Loucy (cell line): Measurements from ENCODE around the gene NSA2.

ENCODE experiments used
- H2AFZ ChIP-seq: fragments of 200-600 bp; sonication (generic); 2 replicates; pipeline ENCODE4 v1.6.0; 2016; ENCODE audit warnings: antibody characterized with exemption, mild to moderate bottlenecking, low read length, moderate library complexity
- H3F3A ChIP-seq: fragments of 200-600 bp; 2 replicates; pipeline ENCODE4 v1.6.0; 2016; ENCODE audit warnings: antibody characterized with exemption, low read depth, mild to moderate bottlenecking
- H3K27me3 ChIP-seq: fragments of 200-600 bp; sonication (generic); 2 replicates; pipeline ENCODE4 v1.6.1; 2014; ENCODE audit warnings: low read length, mild to moderate bottlenecking; ENCODE audit not compliant: insufficient read depth, poor library complexity, severe bottlenecking
- H3K36me3 ChIP-seq: fragments of 200-600 bp; sonication (generic); 2 replicates; pipeline ENCODE4 v1.6.1; 2016; ENCODE audit warnings: low read length; ENCODE audit not compliant: insufficient read depth
- H3K4me1 ChIP-seq: fragments of 200-600 bp; sonication (generic); 2 replicates; pipeline ENCODE4 v1.5.1; 2014; ENCODE audit warnings: low read length, mild to moderate bottlenecking; ENCODE audit not compliant: insufficient read depth, poor library complexity, severe bottlenecking
- H3K4me2 ChIP-seq: fragments of 200-600 bp; sonication (generic); 2 replicates; pipeline ENCODE4 v1.6.0; 2014; ENCODE audit warnings: antibody characterized with exemption, low read length, low read depth, mild to moderate bottlenecking; ENCODE audit not compliant: poor library complexity, severe bottlenecking
- H3K4me3 ChIP-seq: fragments of 200-600 bp; sonication (generic); 2 replicates; pipeline ENCODE4 v1.5.1; 2014; ENCODE audit warnings: low read length, mild to moderate bottlenecking, mixed read lengths; ENCODE audit not compliant: poor library complexity, severe bottlenecking
- H3K79me2 ChIP-seq: fragments of 200-600 bp; sonication (generic); 2 replicates; pipeline ENCODE4 v1.6.1; 2014; ENCODE audit warnings: low read length; ENCODE audit not compliant: insufficient read depth
- H3K9ac ChIP-seq: fragments of 200-600 bp; sonication (generic); 2 replicates; pipeline ENCODE4 v1.6.0; 2014; ENCODE audit warnings: mild to moderate bottlenecking, low read depth, low read length, moderate library complexity; ENCODE audit not compliant: poor library complexity, severe bottlenecking
- H3K9me2 ChIP-seq: fragments of 200-600 bp; sonication (generic); replicated peaks from 2 replicates; pipeline ENCODE4 v1.6.1; 2016; ENCODE audit warnings: low read depth, low read length, mixed read lengths
- H3K9me3 ChIP-seq: fragments of 200-600 bp; sonication (generic); 2 replicates; pipeline ENCODE4 v1.6.1; 2014; ENCODE audit warnings: mild to moderate bottlenecking, antibody characterized with exemption, low read length, low read depth; ENCODE audit not compliant: insufficient read depth
- H4K20me1 ChIP-seq: fragments of 200-600 bp; sonication (generic); 2 replicates; pipeline ENCODE4 v1.6.0; 2014; ENCODE audit warnings: antibody characterized with exemption, low read length, mild to moderate bottlenecking; ENCODE audit not compliant: insufficient read depth, poor library complexity, severe bottlenecking
- CTCF ChIP-seq: fragments of 200-600 bp; sonication (generic); conservative IDR thresholded peaks from 2 replicates; pipeline ENCODE4 v1.5.1; 2014; ENCODE audit warnings: mild to moderate bottlenecking, antibody characterized with exemption, low read length
- EZH2phosphoT487 ChIP-seq: fragments of 200-600 bp; IDR thresholded peaks from 2 replicates; pipeline ENCODE4 v1.6.1; 2018; ENCODE audit warnings: antibody characterized with exemption, mild to moderate bottlenecking, moderate library complexity, borderline replicate concordance

NSA2 gene

DNA sequence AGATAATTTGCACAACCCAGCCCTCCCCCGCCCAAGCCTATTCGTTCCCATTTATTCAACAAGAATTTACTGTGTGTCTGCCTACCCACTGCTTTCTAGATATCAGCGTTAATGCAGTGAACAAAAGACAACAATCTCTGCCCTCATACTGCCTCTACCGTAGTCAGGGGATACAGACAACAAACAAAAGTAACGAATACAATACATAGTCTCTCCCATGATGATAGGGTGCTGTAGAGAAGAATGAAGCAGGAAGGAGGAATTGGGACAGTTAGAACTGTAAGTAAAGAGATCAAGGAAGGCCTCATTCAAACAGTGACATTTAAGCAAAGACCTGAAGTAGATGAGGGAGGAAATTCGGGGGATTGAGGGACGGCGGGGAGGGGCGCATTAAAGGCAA is 1.8 kb upstream of the NSA2 start:
- Histone ChIP-seq H3K36me3 (peaks cover 12% of the 10 kb centered on the region), H2AFZ (no peak overlapping the region), H4K20me1 (peaks cover 37% of the 10 kb centered on the region), H3F3A (no peaks in the 10 kb centered on the region), H3K9me2 (no peaks in the 10 kb centered on the region), H3K4me3 (peak overlapping the region; percentile 99), H3K27me3 (no peaks in the 10 kb centered on the region), H3K9me3 (no peaks in the 10 kb centered on the region), H3K4me2 (peak overlapping the region; percentile 81), H3K9ac (peak overlapping the region; percentile 83), H3K4me1 (peaks cover 61% of the 10 kb centered on the region), H3K79me2 (peaks cover 74% of the 10 kb centered on the region)
- TF ChIP-seq EZH2phosphoT487 (no peak), CTCF (no peak)

DNA sequence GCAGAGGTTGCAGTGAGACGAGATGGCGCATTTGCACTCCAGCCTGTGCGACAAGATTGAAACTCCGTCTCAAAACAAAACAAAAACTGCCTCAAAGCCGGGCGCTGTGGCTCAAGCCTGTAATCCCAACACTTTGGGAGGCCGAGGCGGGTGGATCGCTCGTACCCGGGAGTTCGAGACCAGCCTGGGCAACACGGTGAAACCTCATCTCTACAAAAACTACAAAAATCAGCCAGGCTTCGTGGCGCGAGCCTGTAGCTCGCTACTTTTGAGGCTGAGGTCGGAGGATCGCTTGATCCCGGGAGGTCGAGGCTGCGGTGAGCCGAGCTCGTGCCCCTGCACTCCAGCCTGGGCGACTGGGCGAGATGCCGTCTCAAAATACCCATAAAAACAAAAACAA is 1.1 kb upstream of the NSA2 start:
- H3K36me3 ChIP-seq, result peaks cover 14% of the 10 kb centered on the region; the same call in 1 of the 2 replicates
- no peaks in the 10 kb centered on the region for H3K27me3 ChIP-seq
- TF ChIP-seq EZH2phosphoT487, result no peak
- no peak for TF ChIP-seq CTCF
- peak overlapping the region; percentile 83 for H3K9ac ChIP-seq
- peaks cover 37% of the 10 kb centered on the region for H4K20me1 ChIP-seq
- peak overlapping the region; percentile 81 for H3K4me2 ChIP-seq
- peaks cover 71% of the 10 kb centered on the region for H3K79me2 ChIP-seq
- no peaks in the 10 kb centered on the region for H3F3A ChIP-seq
- H3K9me2 ChIP-seq, result no peaks in the 10 kb centered on the region
- H3K4me1 ChIP-seq, result peaks cover 55% of the 10 kb centered on the region
- peak overlapping the region; percentile 99 for H3K4me3 ChIP-seq
- no peaks in the 10 kb centered on the region for H3K9me3 ChIP-seq
- no peak overlapping the region for H2AFZ ChIP-seq

- no peaks in the 10 kb centered on the region for H3K9me2 ChIP-seq
- H3K27me3 ChIP-seq, result no peaks in the 10 kb centered on the region
- H2AFZ ChIP-seq, result peak overlapping the region; percentile 99
- no peaks in the 10 kb centered on the region for H3K9me3 ChIP-seq
- H3K9ac ChIP-seq, result peak overlapping the region; percentile 83
- TF ChIP-seq CTCF (peak; percentile 73), EZH2phosphoT487 (no peak)
- H3F3A ChIP-seq, result no peaks in the 10 kb centered on the region
- H3K4me3 ChIP-seq, result peak overlapping the region; percentile 99
- peaks cover 50% of the 10 kb centered on the region for H3K4me1 ChIP-seq
- peaks cover 70% of the 10 kb centered on the region for H3K79me2 ChIP-seq
- peaks cover 37% of the 10 kb centered on the region for H4K20me1 ChIP-seq
- H3K4me2 ChIP-seq, result peak overlapping the region; percentile 81
- peaks cover 18% of the 10 kb centered on the region; the same call in 1 of the 2 replicates for H3K36me3 ChIP-seq
These were observed 616 bp upstream of the NSA2 start for GRCh38 chr5:74766418-74766848.
